VCaP (cell line): Measurements from ENCODE around the gene HDAC10.

ENCODE experiments used
- H3K27ac ChIP-seq: fragments of 450-650 bp; 2 replicates; pipeline ENCODE4 v1.5.1; 2017
- TF ChIP-seq, protein P1 (sequence below): fragments of 450-650 bp; conservative IDR thresholded peaks from 2 replicates; pipeline ENCODE4 v1.5.1; 2017; ENCODE audit warnings: mild to moderate bottlenecking, moderate library complexity

The HDAC10 gene

DNA sequence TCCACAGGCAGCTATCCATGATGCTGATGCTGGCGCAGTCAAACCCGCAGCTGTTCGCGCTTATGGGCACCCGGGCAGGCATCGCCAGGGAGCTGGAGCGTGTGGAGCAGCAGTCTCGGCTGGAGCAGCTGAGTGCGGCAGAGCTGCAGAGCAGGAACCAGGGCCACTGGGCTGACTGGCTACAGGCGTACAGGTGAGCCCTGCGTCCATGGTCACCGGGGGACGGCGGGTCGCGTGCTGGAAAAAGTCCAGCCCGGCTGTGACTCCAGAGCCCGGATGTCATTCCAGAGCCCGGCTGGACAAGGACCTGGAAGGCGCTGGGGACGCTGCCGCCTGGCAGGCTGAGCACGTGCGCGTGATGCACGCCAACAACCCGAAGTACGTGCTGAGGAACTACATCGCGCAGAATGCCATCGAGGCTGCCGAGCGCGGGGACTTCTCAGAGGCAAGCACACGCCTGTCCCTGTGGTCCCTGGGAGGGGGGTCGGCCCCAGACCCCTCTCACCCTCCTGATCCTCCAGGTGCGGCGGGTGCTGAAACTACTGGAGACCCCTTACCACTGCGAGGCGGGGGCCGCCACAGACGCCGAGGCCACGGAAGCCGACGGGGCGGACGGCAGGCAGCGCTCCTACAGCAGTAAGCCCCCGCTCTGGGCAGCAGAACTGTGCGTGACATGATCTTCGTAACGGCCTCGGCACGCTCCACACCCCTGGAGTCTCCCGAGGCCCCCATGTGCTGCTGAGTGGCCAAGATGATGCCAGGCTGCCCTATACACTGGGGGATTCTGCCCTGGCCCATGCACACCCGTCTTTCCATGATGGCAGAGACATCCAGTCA lies 34.2 kb downstream of the HDAC10 start:
- H3K27ac ChIP-seq, result no peak overlapping the region
- TF ChIP-seq, protein P1, sequence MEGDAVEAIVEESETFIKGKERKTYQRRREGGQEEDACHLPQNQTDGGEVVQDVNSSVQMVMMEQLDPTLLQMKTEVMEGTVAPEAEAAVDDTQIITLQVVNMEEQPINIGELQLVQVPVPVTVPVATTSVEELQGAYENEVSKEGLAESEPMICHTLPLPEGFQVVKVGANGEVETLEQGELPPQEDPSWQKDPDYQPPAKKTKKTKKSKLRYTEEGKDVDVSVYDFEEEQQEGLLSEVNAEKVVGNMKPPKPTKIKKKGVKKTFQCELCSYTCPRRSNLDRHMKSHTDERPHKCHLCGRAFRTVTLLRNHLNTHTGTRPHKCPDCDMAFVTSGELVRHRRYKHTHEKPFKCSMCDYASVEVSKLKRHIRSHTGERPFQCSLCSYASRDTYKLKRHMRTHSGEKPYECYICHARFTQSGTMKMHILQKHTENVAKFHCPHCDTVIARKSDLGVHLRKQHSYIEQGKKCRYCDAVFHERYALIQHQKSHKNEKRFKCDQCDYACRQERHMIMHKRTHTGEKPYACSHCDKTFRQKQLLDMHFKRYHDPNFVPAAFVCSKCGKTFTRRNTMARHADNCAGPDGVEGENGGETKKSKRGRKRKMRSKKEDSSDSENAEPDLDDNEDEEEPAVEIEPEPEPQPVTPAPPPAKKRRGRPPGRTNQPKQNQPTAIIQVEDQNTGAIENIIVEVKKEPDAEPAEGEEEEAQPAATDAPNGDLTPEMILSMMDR, result no peak

DNA sequence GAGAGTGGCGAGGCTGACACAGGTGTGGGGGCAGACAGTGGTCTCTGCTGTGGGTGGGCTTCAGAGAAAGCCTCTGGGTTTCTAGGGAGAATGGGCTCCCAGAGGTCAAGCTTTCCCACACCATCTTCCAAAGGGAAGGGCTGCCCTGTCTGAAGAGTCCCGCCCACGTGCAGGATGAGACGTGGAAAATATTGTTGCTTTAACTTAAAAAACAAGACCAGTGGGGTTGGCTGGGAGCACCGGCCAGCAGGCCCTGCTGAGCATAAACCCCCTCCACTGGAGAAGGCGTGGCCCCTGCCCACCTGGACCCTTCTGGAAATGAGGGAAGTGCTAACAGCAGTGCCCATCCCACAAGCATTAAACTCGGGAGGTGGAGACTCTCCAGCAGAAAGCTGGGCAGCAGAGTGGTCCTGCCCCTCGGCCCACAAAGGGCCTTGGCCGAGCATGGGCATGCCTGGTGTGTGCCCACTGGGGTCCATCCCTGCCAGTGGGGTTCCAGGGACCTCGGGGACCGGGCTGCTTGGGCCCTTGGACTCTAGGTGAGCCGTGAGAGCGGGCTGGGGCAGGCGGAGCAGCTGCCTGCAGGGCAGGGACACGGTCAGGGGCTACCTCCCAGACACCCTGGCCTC lies 34.9 kb downstream of the HDAC10 start:
- TF ChIP-seq, protein P1, result no peak
- H3K27ac ChIP-seq, result no peak overlapping the region

DNA sequence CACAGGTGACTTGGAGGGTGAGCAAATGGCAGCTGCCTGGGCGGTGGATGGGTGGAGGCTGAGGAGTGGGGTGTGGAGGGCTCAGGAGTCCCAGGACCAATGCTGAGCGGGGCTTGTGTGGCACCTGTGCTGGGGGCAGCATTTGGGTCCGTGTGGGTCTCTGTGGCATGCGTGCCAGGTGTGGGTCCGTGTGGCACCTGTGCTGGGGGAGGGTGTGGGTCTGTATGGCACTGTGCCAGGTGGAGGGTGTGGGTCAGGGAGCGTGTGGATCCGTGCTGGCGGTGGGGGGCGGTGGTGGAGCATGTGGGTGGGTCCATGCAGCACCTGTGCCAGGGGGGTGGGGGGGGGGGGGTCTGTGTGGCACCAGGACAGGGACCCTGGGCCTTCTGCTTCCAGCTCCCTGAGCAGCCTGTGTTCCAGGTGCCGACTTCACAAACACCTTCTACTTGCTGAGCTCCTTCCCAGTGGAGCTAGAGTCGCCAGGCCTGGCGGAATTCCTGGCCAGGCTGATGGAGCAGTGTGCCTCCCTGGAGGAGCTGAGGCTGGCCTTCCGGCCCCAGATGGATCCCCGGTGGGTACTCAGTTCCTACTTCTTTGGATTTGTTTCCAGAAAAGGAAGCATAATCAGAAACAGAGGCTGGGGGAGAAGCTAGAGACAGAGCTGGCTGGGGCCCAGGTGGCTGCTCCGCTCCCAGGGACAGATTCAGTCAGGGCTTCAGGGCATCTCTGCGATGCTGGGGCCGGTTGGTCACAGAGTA lies 35.6 kb downstream of the HDAC10 start:
- H3K27ac ChIP-seq, result no peak overlapping the region
- TF ChIP-seq, protein P1, result no peak

DNA sequence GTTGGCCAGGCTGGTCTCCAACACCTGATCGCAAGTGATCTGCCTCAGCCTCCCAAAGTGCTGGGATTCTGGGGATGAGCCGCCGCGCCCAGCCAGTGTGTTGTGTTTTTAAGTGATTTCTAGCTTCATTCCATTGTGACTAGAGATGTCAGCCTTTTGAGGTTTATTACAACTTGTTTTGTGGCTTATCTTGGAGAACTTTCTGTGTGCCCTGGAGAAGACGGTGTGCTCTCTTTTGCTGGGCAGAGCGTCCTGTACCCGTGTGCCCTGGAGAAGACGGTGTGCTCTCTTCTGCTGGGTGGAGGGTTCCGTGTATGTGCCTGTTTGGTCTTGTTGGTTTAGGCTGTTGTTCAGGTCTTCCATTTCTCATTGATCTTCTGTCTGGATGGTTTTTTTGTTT lies 37.8 kb downstream of the HDAC10 start:
- TF ChIP-seq, protein P1, result no peak

DNA sequence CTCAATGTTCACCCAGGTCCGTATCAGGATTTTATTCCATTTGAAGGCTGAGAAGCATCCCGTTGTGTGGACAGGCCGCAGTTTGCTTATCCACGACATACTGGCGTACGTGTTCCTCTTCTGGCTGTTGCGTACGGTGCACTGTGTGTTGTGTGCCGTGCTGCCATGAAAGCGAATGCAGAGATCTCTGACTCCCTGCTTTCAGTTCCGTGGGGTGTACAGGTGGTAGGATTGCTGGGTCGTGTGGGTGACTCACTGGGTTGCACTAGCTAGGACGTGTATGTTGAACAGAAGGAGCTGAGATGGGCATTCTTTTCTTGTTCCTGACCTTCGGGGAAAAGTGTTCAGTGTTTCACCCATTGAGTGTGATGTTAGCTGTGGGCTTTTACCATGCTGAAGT lies 39.9 kb downstream of the HDAC10 start:
- no peak overlapping the region for H3K27ac ChIP-seq
- TF ChIP-seq, protein P1, result no peak

More for the DNA sequence above, 37.8 kb downstream of the HDAC10 start:
- no peak overlapping the region for H3K27ac ChIP-seq

DNA sequence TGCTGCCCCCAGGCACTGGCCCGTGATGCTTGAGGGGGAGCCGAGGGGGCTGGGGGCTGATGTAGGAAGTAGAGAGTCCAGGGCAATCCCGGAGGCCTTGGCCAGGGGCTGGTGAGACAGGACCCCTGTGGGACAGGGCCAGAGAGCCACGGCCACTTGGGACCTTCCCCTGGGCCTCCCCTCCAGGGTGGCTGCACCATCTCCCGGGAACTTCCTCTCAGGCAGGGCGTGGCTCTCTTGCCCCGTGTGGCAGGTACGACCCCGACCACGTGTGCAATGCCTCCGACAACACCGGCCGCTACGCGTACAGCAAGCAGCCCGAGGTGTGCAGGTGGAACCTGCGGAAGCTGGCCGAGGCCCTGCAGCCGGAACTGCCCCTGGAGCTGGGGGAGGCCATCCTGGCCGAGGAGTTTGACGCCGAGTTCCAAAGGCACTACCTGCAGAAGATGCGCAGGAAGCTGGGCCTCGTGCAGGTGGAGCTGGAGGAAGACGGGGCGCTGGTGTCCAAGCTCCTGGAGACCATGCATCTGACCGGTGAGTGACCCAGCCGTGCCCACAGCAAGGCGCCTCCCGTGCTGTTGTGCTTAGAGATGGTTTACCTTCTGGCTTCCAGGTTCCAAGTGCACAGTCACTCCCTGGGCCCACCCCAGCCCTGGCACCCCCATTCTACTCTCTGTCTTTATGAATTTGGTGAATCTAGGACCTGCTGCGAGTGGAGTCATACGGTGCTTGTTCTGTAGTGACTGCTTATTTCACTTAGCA lies 40.5 kb downstream of the HDAC10 start:
- H3K27ac ChIP-seq, result no peak overlapping the region
- TF ChIP-seq, protein P1, result no peak
